NB4 (cell line): ENCODE data around the gene CCR5AS.

Source experiments
- POLR2A ChIP-seq: IDR thresholded peaks from 2 replicates; pipeline ENCODE4 v1.6.1; 2011; ENCODE audit warnings: mild to moderate bottlenecking; ENCODE audit not compliant: insufficient read length; ENCODE audit errors: extremely low read depth
- TF ChIP-seq, protein P1 (sequence below): IDR thresholded peaks from one replicate; pipeline ENCODE4 v1.5.1; 2012; ENCODE audit warnings: low read depth, low read length

GRCh38 chr3:46417841-46418611, 11.2 kb upstream of the CCR5AS start:
- TF ChIP-seq, protein P1, sequence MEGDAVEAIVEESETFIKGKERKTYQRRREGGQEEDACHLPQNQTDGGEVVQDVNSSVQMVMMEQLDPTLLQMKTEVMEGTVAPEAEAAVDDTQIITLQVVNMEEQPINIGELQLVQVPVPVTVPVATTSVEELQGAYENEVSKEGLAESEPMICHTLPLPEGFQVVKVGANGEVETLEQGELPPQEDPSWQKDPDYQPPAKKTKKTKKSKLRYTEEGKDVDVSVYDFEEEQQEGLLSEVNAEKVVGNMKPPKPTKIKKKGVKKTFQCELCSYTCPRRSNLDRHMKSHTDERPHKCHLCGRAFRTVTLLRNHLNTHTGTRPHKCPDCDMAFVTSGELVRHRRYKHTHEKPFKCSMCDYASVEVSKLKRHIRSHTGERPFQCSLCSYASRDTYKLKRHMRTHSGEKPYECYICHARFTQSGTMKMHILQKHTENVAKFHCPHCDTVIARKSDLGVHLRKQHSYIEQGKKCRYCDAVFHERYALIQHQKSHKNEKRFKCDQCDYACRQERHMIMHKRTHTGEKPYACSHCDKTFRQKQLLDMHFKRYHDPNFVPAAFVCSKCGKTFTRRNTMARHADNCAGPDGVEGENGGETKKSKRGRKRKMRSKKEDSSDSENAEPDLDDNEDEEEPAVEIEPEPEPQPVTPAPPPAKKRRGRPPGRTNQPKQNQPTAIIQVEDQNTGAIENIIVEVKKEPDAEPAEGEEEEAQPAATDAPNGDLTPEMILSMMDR: no peak
- TF ChIP-seq POLR2A: no peak
